GM06990 (cell line): ENCODE data around the gene TKT.

Experiments used
- DNase-seq: peaks from one replicate; pipeline ENCODE4 v3.0.0-alpha.2; 2011; ENCODE audit not compliant: insufficient read length; ENCODE audit errors: extremely low read depth
- H3K27me3 ChIP-seq: replicated peaks from 2 replicates; pipeline ENCODE4 v1.6.0; 2011; ENCODE audit warnings: low read length; ENCODE audit not compliant: control insufficient read depth, insufficient read depth
- H3K36me3 ChIP-seq: 2 replicates; pipeline ENCODE4 v1.5.1; 2011; ENCODE audit warnings: low read length; ENCODE audit not compliant: control insufficient read depth, insufficient read depth
- H3K4me3 ChIP-seq: replicated peaks from 2 replicates; pipeline ENCODE4 v1.5.1; 2011; ENCODE audit warnings: low read depth, mild to moderate bottlenecking, control low read depth, low read length
- TF ChIP-seq, protein P1 (sequence below): IDR thresholded peaks from 2 replicates; pipeline ENCODE4 v1.5.1; 2011; ENCODE audit warnings: low read length, control low read depth, mild to moderate bottlenecking, inconsistent platforms; ENCODE audit not compliant: insufficient read depth, poor library complexity, severe bottlenecking

Gene TKT

DNA sequence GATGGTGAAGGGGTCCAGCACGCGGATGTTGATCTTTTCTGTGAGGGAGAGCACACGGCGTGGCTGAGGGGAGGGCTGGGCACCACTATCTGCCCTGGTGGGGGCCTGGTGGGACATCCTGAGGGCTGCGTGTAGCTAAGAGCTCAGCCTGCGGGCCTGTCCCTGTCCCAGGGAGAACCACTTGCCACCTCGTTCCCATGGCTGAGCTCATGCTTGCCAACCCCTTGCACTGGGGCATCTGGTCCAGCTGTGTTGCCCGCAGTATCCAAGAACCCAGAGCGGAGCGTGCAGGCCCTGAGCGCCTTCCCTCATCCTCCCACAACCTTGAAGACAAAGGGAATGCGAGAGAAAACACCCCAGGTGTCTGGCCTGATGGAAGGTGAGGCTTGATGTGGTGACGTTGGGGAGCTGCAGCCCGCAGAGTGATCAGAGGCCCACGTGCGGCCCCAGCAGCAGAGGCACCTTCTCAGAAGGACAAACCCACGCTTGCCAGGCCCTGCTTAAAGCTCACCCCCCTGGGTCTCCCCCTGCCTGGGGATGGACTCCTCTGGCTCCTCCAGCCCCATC, 28.9 kb downstream of the TKT start:
- H3K36me3 ChIP-seq, result peaks cover 63% of the 10 kb centered on the region
- DNase-seq, result no peak

DNA sequence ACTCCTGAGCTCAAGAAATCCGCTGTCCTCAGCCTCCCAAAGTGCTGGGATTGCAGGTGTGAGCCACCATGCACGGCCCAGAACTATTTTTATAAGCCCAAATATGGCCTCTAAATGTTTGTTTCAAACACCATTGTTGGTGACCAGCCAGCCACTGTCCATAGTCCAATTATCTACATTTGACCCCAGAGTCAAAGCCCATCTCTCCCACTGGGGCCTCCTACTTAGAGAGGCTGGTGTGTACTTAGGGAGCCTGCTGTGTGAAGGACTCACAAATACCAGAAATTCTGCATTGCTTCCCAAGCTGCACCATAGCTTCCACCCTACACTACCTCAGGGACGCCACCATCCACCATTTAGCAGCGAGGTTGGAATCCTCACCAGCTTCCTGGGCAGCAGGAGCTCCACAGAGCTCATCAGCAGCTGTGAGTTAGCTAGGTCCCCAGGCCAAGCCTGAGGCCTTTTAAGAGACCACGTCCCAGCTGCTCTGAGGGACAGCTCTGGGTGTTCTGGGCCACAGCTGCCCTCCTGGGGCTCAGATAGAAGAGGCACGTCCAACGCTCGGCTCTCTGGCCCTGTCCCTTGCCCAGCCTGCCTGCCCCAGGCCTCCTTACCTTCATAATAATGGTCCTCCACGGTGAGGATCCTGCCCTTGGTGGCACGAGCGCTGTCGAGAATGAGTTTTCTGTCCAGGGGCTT, 29.5 kb downstream of the TKT start:
- Histone ChIP-seq H3K4me3 (no peak overlapping the region), H3K36me3 (peaks cover 62% of the 10 kb centered on the region), H3K27me3 (no peaks in the 10 kb centered on the region)
- no peak for DNase-seq
- TF ChIP-seq, protein P1, sequence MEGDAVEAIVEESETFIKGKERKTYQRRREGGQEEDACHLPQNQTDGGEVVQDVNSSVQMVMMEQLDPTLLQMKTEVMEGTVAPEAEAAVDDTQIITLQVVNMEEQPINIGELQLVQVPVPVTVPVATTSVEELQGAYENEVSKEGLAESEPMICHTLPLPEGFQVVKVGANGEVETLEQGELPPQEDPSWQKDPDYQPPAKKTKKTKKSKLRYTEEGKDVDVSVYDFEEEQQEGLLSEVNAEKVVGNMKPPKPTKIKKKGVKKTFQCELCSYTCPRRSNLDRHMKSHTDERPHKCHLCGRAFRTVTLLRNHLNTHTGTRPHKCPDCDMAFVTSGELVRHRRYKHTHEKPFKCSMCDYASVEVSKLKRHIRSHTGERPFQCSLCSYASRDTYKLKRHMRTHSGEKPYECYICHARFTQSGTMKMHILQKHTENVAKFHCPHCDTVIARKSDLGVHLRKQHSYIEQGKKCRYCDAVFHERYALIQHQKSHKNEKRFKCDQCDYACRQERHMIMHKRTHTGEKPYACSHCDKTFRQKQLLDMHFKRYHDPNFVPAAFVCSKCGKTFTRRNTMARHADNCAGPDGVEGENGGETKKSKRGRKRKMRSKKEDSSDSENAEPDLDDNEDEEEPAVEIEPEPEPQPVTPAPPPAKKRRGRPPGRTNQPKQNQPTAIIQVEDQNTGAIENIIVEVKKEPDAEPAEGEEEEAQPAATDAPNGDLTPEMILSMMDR, result no peak

More for the DNA sequence above, 28.9 kb downstream of the TKT start:
- TF ChIP-seq, protein P1, result no peak
- H3K27me3 ChIP-seq, result no peaks in the 10 kb centered on the region
- H3K4me3 ChIP-seq, result no peak overlapping the region

DNA sequence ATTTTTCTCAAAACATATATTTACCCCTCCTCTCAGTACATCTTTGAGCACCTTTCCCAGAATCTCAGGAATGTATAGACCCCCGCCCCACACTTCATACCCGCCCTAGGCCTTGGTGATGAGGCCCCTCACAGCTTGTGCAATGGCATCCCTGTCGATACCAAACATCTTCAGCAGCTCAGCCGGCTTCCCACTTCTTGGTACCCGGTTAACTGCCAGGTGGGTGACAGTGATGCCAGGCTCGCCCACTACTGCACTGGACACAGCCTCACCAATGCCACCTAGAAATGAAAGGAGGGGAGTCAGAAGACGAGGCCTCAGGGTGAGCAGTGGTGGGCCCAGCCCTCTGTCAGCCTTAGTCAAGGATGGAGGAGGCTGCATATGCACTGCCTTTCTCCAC, 30.2 kb downstream of the TKT start:
- Histone ChIP-seq H3K27me3 (no peaks in the 10 kb centered on the region), H3K36me3 (peaks cover 56% of the 10 kb centered on the region)
- TF ChIP-seq, protein P1, result no peak

DNA sequence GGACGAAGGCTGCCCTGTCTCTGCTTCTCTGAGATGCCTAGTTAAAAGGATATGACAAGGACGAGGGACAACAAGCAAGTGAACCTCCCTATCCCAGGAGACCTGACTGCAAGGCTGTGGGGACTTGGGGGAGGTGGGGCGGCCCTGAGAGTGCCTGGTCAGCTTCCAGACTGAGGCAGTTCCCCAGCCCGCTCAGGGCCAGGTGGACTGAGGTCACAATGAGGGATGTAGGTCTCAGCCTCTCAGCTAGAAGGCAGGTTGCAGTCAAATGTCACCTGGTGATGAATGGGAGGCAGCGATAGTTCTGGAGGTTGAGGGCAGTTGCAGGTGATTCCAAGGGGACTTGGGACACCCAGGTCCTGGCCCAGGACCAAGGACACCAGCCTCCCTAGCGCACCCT, 30.6 kb downstream of the TKT start:
- TF ChIP-seq, protein P1, result no peak
- peaks cover 52% of the 10 kb centered on the region for H3K36me3 ChIP-seq
- no peak for DNase-seq
- no peaks in the 10 kb centered on the region for H3K27me3 ChIP-seq
- H3K4me3 ChIP-seq, result no peak overlapping the region

More for the DNA sequence above, 30.2 kb downstream of the TKT start:
- H3K4me3 ChIP-seq, result no peak overlapping the region
- no peak for DNase-seq

DNA sequence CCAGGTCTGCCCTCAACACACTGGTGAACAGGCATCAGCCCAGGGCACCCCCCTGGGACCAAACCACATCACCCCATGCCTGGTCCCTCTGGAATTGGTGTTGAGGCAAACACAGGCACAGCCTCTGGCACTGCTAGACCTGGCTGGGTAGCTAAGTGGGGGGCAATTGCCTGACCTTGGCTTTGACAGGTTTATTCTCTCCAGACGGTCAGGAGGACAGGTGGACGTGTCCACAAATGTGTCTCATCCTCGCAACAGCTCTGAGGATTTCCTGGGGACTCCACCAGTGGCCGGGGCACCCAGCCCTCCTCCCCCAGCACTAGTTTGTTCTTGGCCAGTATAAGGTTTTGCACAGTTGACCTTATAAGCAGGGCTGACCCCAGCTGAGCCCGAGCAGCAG, 31.3 kb downstream of the TKT start:
- no peaks in the 10 kb centered on the region for H3K27me3 ChIP-seq
- H3K36me3 ChIP-seq, result peaks cover 48% of the 10 kb centered on the region
- TF ChIP-seq, protein P1, result no peak
- no peak overlapping the region for H3K4me3 ChIP-seq
- no peak for DNase-seq
